A549 (cell line): ENCODE measurements around the gene NMT1.

Experiments used
- CTCF ChIP-seq: fragments of >200 bp; sonication (Bioruptor Twin); formaldehyde crosslinking; IDR thresholded peaks from 3 replicates; pipeline ENCODE4 v1.5.1; 2016
- RAD21 ChIP-seq, 2 experiments: fragments of >200 bp in 1 of 2; sonication (Bioruptor Twin) in 1 of 2; formaldehyde crosslinking in 1 of 2; IDR thresholded peaks in 1 of 2; conservative IDR thresholded peaks in 1 of 2; 2 replicates in 1 of 2; 3 replicates in 1 of 2; pipeline ENCODE4 v1.6.1; 2012 to 2018; ENCODE audit warnings: inconsistent platforms in 1 of 2
- REST ChIP-seq: fragments of 200-600 bp; sonication (generic); IDR thresholded peaks from 2 replicates; pipeline ENCODE4 v1.6.1; 2016; ENCODE audit warnings: antibody characterized with exemption, mild to moderate bottlenecking, moderate library complexity
- ZFP36 ChIP-seq: fragments of 450-650 bp; IDR thresholded peaks from 2 replicates; pipeline ENCODE4 v1.6.1; 2014; ENCODE audit warnings: borderline replicate concordance; ENCODE audit not compliant: partially characterized antibody

- TF ChIP-seq RAD21 (conservative IDR thresholded peaks at IDR 0.05 in 1 of 2, IDR thresholded peaks at IDR 0.05 in 1 of 2) (no peak), CTCF (no peak), REST (no peak), ZFP36 (no peak)
Measured at GRCh38 chr17:45139533-45139920, 78.4 kb downstream of the NMT1 start.
